Measurements from ENCODE around the gene DDX10. TPM values are rescaled to one million over a fixed set of nuclear protein-coding genes. Genes with fewer than 3 reads are reported as not detected.

DDX10 gene
- total RNA-seq, 2 donors from 2014 or later, result 18.5 to 33.1 TPM

GRCh38 chr11:108921211-108921610 lies 256.3 kb downstream of the DDX10 start:
- H3K4me1 ChIP-seq (replicated peaks), result no peaks in the 10 kb centered on the region
- H3K36me3 ChIP-seq, result no peaks in the 10 kb centered on the region
- WGBS, result 95% methylated on average over 2 of the region's 2 CpGs
- H3K4me3 ChIP-seq, result no peak overlapping the region
- H3K27ac ChIP-seq, result no peak overlapping the region
- no peaks in the 10 kb centered on the region for H3K9me3 ChIP-seq
- no peak for TF ChIP-seq CTCF (IDR thresholded peaks at IDR 0.05)
- no peak for TF ChIP-seq POLR2AphosphoS5 (IDR thresholded peaks at IDR 0.05)
- TF ChIP-seq POLR2A (IDR thresholded peaks at IDR 0.05), result no peak
- no peaks in the 10 kb centered on the region for H3K27me3 ChIP-seq (replicated peaks; ENCODE audit: insufficient read depth)
- no peak for DNase-seq (ENCODE audit: low spot score)
- intact Hi-C loops (cut with DNase I), result no loop called here

GRCh38 chr11:108922241-108922640 lies 257.4 kb downstream of the DDX10 start:
- DNase-seq (ENCODE audit: low spot score), result no peak
- intact Hi-C loops (cut with DNase I), result no loop called here
- no peaks in the 10 kb centered on the region for H3K27me3 ChIP-seq (replicated peaks; ENCODE audit: insufficient read depth)
- no peaks in the 10 kb centered on the region for H3K9me3 ChIP-seq
- no peak for TF ChIP-seq POLR2AphosphoS5 (IDR thresholded peaks at IDR 0.05)
- no peak for TF ChIP-seq CTCF (IDR thresholded peaks at IDR 0.05)
- no peak for TF ChIP-seq POLR2A (IDR thresholded peaks at IDR 0.05)
- no peaks in the 10 kb centered on the region for H3K36me3 ChIP-seq
- H3K4me1 ChIP-seq (replicated peaks), result no peaks in the 10 kb centered on the region
- no peak overlapping the region for H3K4me3 ChIP-seq
- 96% methylated on average over 3 of the region's 3 CpGs for WGBS
- no peak overlapping the region for H3K27ac ChIP-seq

- intact Hi-C loops (cut with DNase I), result no loop called here
- Histone ChIP-seq H3K27ac (no peak overlapping the region), H3K27me3 (replicated peaks; ENCODE audit: insufficient read depth) (no peaks in the 10 kb centered on the region), H3K4me3 (no peak overlapping the region), H3K4me1 (replicated peaks) (no peaks in the 10 kb centered on the region), H3K9me3 (no peaks in the 10 kb centered on the region), H3K36me3 (no peaks in the 10 kb centered on the region)
- DNase-seq (ENCODE audit: low spot score), result no peak
- WGBS, result 61% methylated on average over 1 of the region's 1 CpG
- no peak for TF ChIP-seq POLR2AphosphoS5 (IDR thresholded peaks at IDR 0.05)
- TF ChIP-seq CTCF (IDR thresholded peaks at IDR 0.05), result no peak
- no peak for TF ChIP-seq POLR2A (IDR thresholded peaks at IDR 0.05)
Observed at GRCh38 chr11:108923413-108923812, 258.5 kb downstream of the DDX10 start.

- H3K36me3 ChIP-seq, result no peaks in the 10 kb centered on the region
- WGBS, result 53% methylated on average over 5 of the region's 5 CpGs
- H3K9me3 ChIP-seq, result no peaks in the 10 kb centered on the region
- DNase-seq (ENCODE audit: low spot score), result no peak
- H3K27me3 ChIP-seq (replicated peaks; ENCODE audit: insufficient read depth), result no peaks in the 10 kb centered on the region
- intact Hi-C loops (cut with DNase I), result no loop called here
- H3K4me3 ChIP-seq, result no peak overlapping the region
- H3K27ac ChIP-seq, result no peak overlapping the region
- TF ChIP-seq POLR2A (IDR thresholded peaks at IDR 0.05), result no peak
- TF ChIP-seq POLR2AphosphoS5 (IDR thresholded peaks at IDR 0.05), result no peak
- no peak for TF ChIP-seq CTCF (IDR thresholded peaks at IDR 0.05)
- no peaks in the 10 kb centered on the region for H3K4me1 ChIP-seq (replicated peaks)
Observed at GRCh38 chr11:108926171-108926840, 261.4 kb downstream of the DDX10 start.

- intact Hi-C loops (cut with DNase I), result no loop called here
- no peaks in the 10 kb centered on the region for H3K9me3 ChIP-seq
- no peaks in the 10 kb centered on the region for H3K4me1 ChIP-seq (replicated peaks)
- DNase-seq (ENCODE audit: low spot score), result no peak
- WGBS, result 76% methylated on average over 3 of the region's 3 CpGs
- no peaks in the 10 kb centered on the region for H3K36me3 ChIP-seq
- TF ChIP-seq POLR2A (IDR thresholded peaks at IDR 0.05), result no peak
- no peak overlapping the region for H3K4me3 ChIP-seq
- H3K27me3 ChIP-seq (replicated peaks; ENCODE audit: insufficient read depth), result no peaks in the 10 kb centered on the region
- H3K27ac ChIP-seq, result no peak overlapping the region
Observed at GRCh38 chr11:108926841-108927577, 262.1 kb downstream of the DDX10 start.
